ENCODE data around the gene SEC61A2.

DNA sequence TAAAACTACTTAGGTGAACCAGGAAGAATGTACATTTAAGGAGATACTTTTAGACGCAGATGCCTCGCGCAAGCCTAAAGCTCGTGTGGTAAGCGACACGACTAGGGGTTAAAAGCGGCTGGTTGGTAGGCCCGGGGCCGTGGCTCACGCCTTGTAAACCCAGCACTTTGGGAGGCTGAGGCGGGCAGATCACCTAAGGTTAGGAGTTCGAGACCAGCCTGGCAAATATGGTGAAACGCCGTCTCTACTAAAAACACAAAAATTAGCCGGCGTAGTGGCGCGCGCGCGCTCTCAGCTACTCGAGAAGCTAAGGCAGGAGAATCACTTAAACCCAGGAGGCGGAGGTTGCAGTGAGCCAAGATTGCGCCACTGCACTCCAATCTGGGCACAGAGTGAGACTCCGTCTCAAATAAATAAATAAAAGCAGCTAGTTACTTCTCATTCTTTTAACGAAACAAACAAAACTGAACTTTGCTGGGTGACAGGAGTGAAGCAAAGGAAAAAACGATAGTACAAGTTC is 65.3 kb downstream of the SEC61A2 start:
- TF ChIP-seq, protein P1, sequence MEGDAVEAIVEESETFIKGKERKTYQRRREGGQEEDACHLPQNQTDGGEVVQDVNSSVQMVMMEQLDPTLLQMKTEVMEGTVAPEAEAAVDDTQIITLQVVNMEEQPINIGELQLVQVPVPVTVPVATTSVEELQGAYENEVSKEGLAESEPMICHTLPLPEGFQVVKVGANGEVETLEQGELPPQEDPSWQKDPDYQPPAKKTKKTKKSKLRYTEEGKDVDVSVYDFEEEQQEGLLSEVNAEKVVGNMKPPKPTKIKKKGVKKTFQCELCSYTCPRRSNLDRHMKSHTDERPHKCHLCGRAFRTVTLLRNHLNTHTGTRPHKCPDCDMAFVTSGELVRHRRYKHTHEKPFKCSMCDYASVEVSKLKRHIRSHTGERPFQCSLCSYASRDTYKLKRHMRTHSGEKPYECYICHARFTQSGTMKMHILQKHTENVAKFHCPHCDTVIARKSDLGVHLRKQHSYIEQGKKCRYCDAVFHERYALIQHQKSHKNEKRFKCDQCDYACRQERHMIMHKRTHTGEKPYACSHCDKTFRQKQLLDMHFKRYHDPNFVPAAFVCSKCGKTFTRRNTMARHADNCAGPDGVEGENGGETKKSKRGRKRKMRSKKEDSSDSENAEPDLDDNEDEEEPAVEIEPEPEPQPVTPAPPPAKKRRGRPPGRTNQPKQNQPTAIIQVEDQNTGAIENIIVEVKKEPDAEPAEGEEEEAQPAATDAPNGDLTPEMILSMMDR (IDR thresholded peaks at IDR 0.05), result no peak
- no peak for TF ChIP-seq EP300 (IDR thresholded peaks at IDR 0.05)

All from sigmoid colon (tissue), 4 donors.